ENCODE results near the gene RABAC1. TPM values are rescaled to one million over a fixed set of nuclear protein-coding genes. Genes with fewer than 3 reads are reported as not detected.

The RABAC1 gene
- total RNA-seq, 1 donor from 2014 or later: 130 TPM

DNA sequence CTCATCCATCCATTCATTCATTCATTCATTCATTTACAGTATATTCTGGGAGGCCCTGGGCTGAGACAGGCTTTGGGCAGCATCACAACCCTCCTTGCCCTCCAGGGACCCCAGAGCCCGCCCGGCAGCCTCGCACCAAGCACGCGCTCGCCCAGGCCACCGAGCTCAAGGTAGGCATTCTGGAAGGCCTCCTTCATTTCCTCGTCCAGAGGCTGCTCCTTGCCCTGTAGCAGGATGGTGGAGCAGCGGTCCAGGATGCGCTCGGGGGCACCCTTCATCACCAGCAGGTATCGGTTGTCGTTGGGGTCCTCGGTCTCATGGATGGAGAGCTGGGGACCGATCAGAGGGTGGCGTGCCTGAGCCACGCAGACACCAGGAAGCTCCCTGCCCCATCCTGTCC is 19.3 kb upstream of the RABAC1 start:
- TF ChIP-seq, protein P1, sequence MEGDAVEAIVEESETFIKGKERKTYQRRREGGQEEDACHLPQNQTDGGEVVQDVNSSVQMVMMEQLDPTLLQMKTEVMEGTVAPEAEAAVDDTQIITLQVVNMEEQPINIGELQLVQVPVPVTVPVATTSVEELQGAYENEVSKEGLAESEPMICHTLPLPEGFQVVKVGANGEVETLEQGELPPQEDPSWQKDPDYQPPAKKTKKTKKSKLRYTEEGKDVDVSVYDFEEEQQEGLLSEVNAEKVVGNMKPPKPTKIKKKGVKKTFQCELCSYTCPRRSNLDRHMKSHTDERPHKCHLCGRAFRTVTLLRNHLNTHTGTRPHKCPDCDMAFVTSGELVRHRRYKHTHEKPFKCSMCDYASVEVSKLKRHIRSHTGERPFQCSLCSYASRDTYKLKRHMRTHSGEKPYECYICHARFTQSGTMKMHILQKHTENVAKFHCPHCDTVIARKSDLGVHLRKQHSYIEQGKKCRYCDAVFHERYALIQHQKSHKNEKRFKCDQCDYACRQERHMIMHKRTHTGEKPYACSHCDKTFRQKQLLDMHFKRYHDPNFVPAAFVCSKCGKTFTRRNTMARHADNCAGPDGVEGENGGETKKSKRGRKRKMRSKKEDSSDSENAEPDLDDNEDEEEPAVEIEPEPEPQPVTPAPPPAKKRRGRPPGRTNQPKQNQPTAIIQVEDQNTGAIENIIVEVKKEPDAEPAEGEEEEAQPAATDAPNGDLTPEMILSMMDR (IDR thresholded peaks at IDR 0.05; ENCODE audit: insufficient read depth, low read length, poor library complexity, severe bottlenecking): no peak
- Histone ChIP-seq H3K36me3 (ENCODE audit: control insufficient read depth, insufficient read depth, low read length) (no peaks in the 10 kb centered on the region), H3K4me3 (ENCODE audit: low read depth, low read length) (no peak overlapping the region), H3K27me3 (ENCODE audit: control insufficient read depth, insufficient read depth, low read length) (peaks cover 15% of the 10 kb centered on the region)
- no peak for DNase-seq (ENCODE audit: low read depth)

DNA sequence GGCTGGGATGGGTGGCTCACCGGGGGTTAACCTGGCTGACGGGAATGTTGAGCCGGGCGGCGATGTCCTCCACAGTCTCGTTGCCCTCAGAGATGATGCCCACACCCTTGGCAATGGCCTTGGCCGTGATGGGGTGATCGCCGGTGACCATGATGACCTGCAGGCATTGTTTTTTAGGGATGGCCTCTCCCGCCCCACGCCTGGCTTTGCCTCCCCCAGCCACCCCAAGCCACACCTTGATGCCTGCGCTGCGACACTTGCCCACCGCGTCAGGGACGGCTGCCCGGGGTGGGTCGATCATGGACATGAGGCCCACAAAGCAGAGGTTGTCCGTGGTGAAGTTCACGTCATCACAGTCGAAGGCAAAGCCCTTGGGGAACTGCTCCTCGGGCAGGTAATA is 18.8 kb upstream of the RABAC1 start:
- TF ChIP-seq, protein P1 (IDR thresholded peaks at IDR 0.05; ENCODE audit: insufficient read depth, low read length, poor library complexity, severe bottlenecking): no peak
- peaks cover 15% of the 10 kb centered on the region for H3K27me3 ChIP-seq (ENCODE audit: control insufficient read depth, insufficient read depth, low read length)
- no peak overlapping the region for H3K4me3 ChIP-seq (ENCODE audit: low read depth, low read length)
- no peak for DNase-seq (ENCODE audit: low read depth)
- no peaks in the 10 kb centered on the region for H3K36me3 ChIP-seq (ENCODE audit: control insufficient read depth, insufficient read depth, low read length)

DNA sequence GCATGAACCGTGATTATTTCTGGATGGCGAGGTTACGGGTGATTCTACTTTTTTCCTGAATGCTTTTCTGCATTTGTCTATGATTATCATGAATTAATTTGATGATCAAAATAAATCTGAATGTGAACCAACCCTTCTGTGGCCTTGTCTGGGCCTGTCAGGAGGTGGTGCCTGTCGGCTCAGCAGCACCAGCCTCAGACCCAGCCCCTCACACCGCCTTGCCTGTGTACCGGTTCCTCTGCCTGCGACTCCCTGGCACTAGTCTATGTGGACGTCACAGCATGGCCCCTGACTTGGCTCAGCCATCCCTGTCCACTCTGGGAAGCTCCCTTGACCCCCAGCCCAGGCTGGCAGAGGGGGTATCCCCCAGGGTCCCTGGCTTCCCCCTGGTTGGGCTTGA is 15.5 kb upstream of the RABAC1 start:
- Histone ChIP-seq H3K27me3 (ENCODE audit: control insufficient read depth, insufficient read depth, low read length) (peaks cover 5% of the 10 kb centered on the region), H3K4me3 (ENCODE audit: low read depth, low read length) (no peak overlapping the region), H3K36me3 (ENCODE audit: control insufficient read depth, insufficient read depth, low read length) (no peaks in the 10 kb centered on the region)
- no peak for DNase-seq (ENCODE audit: low read depth)
- TF ChIP-seq, protein P1 (IDR thresholded peaks at IDR 0.05; ENCODE audit: insufficient read depth, low read length, poor library complexity, severe bottlenecking): no peak

DNA sequence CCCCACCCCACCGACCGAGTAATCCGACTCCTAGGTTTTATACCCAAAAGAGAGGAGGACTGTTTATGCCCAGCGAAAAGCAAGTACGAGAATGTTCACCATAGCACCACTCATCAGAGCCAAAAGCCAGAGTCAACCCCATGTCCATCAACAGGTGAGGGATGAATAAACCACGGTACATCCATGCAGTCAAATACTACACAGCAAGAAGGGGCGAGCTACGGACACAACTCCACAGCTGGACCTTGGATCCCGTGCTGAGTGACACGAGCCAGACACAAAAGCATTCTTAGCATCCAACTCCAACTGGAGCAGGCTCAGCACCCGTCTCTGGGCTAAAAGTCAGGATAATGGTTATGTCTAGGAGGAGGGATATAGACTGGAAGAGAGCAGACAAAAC is 12.2 kb upstream of the RABAC1 start:
- H3K4me3 ChIP-seq (ENCODE audit: low read depth, low read length): no peak overlapping the region
- TF ChIP-seq, protein P1 (IDR thresholded peaks at IDR 0.05; ENCODE audit: insufficient read depth, low read length, poor library complexity, severe bottlenecking): no peak
- H3K36me3 ChIP-seq (ENCODE audit: control insufficient read depth, insufficient read depth, low read length): no peaks in the 10 kb centered on the region
- peaks cover 9% of the 10 kb centered on the region for H3K27me3 ChIP-seq (ENCODE audit: control insufficient read depth, insufficient read depth, low read length)
- no peak for DNase-seq (ENCODE audit: low read depth)

DNA sequence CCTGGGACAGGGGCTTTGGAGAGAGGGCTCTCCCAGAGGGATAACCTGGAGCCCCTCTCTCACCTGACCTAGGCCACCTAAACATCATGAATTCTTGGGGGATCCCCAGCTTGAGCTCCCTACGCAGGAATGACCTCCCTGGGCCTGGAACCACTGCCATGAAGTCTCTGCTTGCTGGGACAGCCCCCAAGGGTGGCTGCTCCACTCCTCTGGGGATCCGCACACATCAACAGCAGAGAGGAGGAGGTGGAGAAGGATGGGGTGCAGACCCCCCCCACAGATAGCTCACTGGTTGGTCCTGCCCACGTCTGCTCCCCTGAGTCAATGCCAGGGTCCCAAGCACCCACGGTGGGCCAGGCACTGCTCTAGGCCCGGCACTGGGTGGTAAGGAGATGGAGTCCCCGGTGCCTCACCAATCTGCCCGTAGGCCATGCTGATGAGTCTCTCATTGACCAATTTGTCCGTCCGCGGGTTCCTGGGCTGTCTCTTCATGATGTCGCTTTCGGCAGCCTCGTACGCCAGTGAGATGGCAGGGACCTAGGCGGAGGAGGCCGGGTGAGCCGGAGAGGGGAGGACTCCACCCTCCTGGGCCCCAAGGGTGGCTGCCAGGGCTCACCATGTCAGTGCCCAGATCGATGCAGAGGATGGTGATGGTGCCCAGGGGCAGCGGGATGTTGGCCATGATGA is 10.8 kb upstream of the RABAC1 start:
- no peak for DNase-seq (ENCODE audit: low read depth)
- Histone ChIP-seq H3K36me3 (ENCODE audit: control insufficient read depth, insufficient read depth, low read length) (no peaks in the 10 kb centered on the region), H3K4me3 (ENCODE audit: low read depth, low read length) (no peak overlapping the region), H3K27me3 (ENCODE audit: control insufficient read depth, insufficient read depth, low read length) (peaks cover 4% of the 10 kb centered on the region)
- TF ChIP-seq, protein P1 (IDR thresholded peaks at IDR 0.05; ENCODE audit: insufficient read depth, low read length, poor library complexity, severe bottlenecking): no peak

All from kidney epithelial cell (primary cell).